Measurements from ENCODE around the gene SPO11. TPM values are rescaled to one million over a fixed set of nuclear protein-coding genes. Genes with fewer than 3 reads are reported as not detected.

Gene SPO11
- total RNA-seq, 1 experiment from 2014 or later: not detected

- intact Hi-C loops (cut with micrococcal nuclease; ENCODE audit: unreplicated experiment): no loop called here
- H3K4me1 ChIP-seq (replicated peaks; ENCODE audit: insufficient read depth): peaks cover 20% of the 10 kb centered on the region
- ChIA-PET POLR2A (ENCODE audit: unreplicated experiment) (no interaction called here), CTCF (no interaction called here)
- no peaks in the 10 kb centered on the region for H3K9me3 ChIP-seq (ENCODE audit: insufficient read depth, low read depth)
- TF ChIP-seq CTCF (conservative IDR thresholded peaks at IDR 0.05) (no peak), EZH2 (IDR thresholded peaks at IDR 0.05; ENCODE audit: low read depth) (no peak)
- H3K9me2 ChIP-seq (ENCODE audit: insufficient read depth): no peaks in the 10 kb centered on the region
- H3K27me3 ChIP-seq (ENCODE audit: insufficient read depth, low read depth): 0 out of 2 replicates have a peak, but pooled peaks cover 4% of the 10 kb centered on the region
- no peak for DNase-seq
- H2AFZ ChIP-seq: no peak overlapping the region
- no peaks in the 10 kb centered on the region for H3K36me3 ChIP-seq (ENCODE audit: low read depth)
- no peak overlapping the region for H3K4me3 ChIP-seq
- H3K4me2 ChIP-seq: no peak overlapping the region
- H3K79me2 ChIP-seq (ENCODE audit: low read depth): no peaks in the 10 kb centered on the region
- no peaks in the 10 kb centered on the region for H4K20me1 ChIP-seq (ENCODE audit: insufficient read depth)
- no peak overlapping the region for H3K27ac ChIP-seq
- no TSS peak for BruUV-seq (replicated peaks)
- H3F3A ChIP-seq (ENCODE audit: insufficient read depth, low read depth): peaks cover 16% of the 10 kb centered on the region
These were observed 1.4 kb downstream of the SPO11 start for GRCh38 chr20:57330998-57331397.

GRCh38 chr20:57332105-57333089 is 2.8 kb downstream of the SPO11 start:
- POLR2A ChIA-PET (ENCODE audit: unreplicated experiment): interaction anchor here (0.6 kb wide), 1 partner anchor 59 kb away, joined by 4 read pairs; no protein-coding TSS in a partner anchor
- Histone ChIP-seq H3K36me3 (ENCODE audit: low read depth) (no peaks in the 10 kb centered on the region), H3K4me3 (no peak overlapping the region), H3F3A (ENCODE audit: insufficient read depth, low read depth) (peaks cover 4% of the 10 kb centered on the region), H2AFZ (no peak overlapping the region), H3K4me2 (no peak overlapping the region), H3K4me1 (replicated peaks; ENCODE audit: insufficient read depth) (peaks cover 9% of the 10 kb centered on the region), H3K27me3 (ENCODE audit: insufficient read depth, low read depth) (peaks cover 4% of the 10 kb centered on the region; the same call in 1 of the 2 replicates), H3K9me2 (ENCODE audit: insufficient read depth) (no peaks in the 10 kb centered on the region), H3K27ac (no peak overlapping the region), H3K79me2 (ENCODE audit: low read depth) (no peaks in the 10 kb centered on the region), H3K9me3 (ENCODE audit: insufficient read depth, low read depth) (no peaks in the 10 kb centered on the region), H4K20me1 (ENCODE audit: insufficient read depth) (no peaks in the 10 kb centered on the region)
- TF ChIP-seq EZH2 (IDR thresholded peaks at IDR 0.05; ENCODE audit: low read depth) (no peak), CTCF (conservative IDR thresholded peaks at IDR 0.05) (peak; percentile 81)
- peak in 1 of 2 experiments; percentile 44 for DNase-seq
- CTCF ChIA-PET: interaction anchor here (0.5 to 1.9 kb wide), 10 partner anchors 11 to 730 kb away, joined by 3 to 19 read pairs (median 3); no protein-coding TSS in a partner anchor
- no TSS peak for BruUV-seq (replicated peaks)
- intact Hi-C loops (cut with micrococcal nuclease; ENCODE audit: unreplicated experiment): loop anchor here (1.0 kb wide), 1 partner anchor 240 kb away; no protein-coding TSS in a partner anchor

- H3K9me2 ChIP-seq (ENCODE audit: insufficient read depth): no peaks in the 10 kb centered on the region
- POLR2A ChIA-PET (ENCODE audit: unreplicated experiment): no interaction called here
These were observed 5.8 kb downstream of the SPO11 start for GRCh38 chr20:57335392-57335791.

More at GRCh38 chr20:57335392-57335791, 5.8 kb downstream of the SPO11 start:
- peaks cover 7% of the 10 kb centered on the region; the same call in 1 of the 2 replicates for H3K4me1 ChIP-seq (replicated peaks; ENCODE audit: insufficient read depth)
- H3K36me3 ChIP-seq (ENCODE audit: low read depth): no peaks in the 10 kb centered on the region
- CTCF ChIA-PET: interaction anchor here (0.7 kb wide), 1 partner anchor 8 kb away, joined by 3 read pairs; no protein-coding TSS in a partner anchor
- H3K79me2 ChIP-seq (ENCODE audit: low read depth): no peaks in the 10 kb centered on the region
- H2AFZ ChIP-seq: no peak overlapping the region
- no peaks in the 10 kb centered on the region for H4K20me1 ChIP-seq (ENCODE audit: insufficient read depth)
- DNase-seq: no peak
- H3K4me2 ChIP-seq: no peak overlapping the region
- H3K9me3 ChIP-seq (ENCODE audit: insufficient read depth, low read depth): no peaks in the 10 kb centered on the region
- no TSS peak for BruUV-seq (replicated peaks)
- peaks cover 4% of the 10 kb centered on the region; the same call in 1 of the 2 replicates for H3K27me3 ChIP-seq (ENCODE audit: insufficient read depth, low read depth)
- TF ChIP-seq EZH2 (IDR thresholded peaks at IDR 0.05; ENCODE audit: low read depth) (no peak), CTCF (conservative IDR thresholded peaks at IDR 0.05) (peak; percentile 45)
- H3F3A ChIP-seq (ENCODE audit: insufficient read depth, low read depth): no peaks in the 10 kb centered on the region
- intact Hi-C loops (cut with micrococcal nuclease; ENCODE audit: unreplicated experiment): no loop called here
- no peak overlapping the region for H3K27ac ChIP-seq
- H3K4me3 ChIP-seq: no peak overlapping the region
